Measurements from ENCODE around the gene GOSR1.

Gene GOSR1

GRCh38 chr17:30576326-30576861 is 99.2 kb downstream of the GOSR1 start:
- no peak for DNase-seq (ENCODE audit: insufficient read length, low spot score)
- FAIRE-seq: no peak
- TF ChIP-seq SPI1 (IDR thresholded peaks at IDR 0.05; ENCODE audit: low read depth, low read length) (no peak), TAF1 (IDR thresholded peaks at IDR 0.05; ENCODE audit: low read depth, low read length) (no peak), POU2F2 (IDR thresholded peaks at IDR 0.05; ENCODE audit: low read depth, low read length) (no peak), POLR2AphosphoS5 (IDR thresholded peaks at IDR 0.05; ENCODE audit: low read depth, low read length) (no peak), POLR2A (IDR thresholded peaks at IDR 0.05; ENCODE audit: low read depth, low read length) (no peak), PAX5 (IDR thresholded peaks at IDR 0.05; ENCODE audit: insufficient read depth, low read length, severe bottlenecking) (no peak)
